Measurements from ENCODE around the gene VSIG2. TPM values are rescaled to one million over a fixed set of nuclear protein-coding genes. Genes with fewer than 3 reads are reported as not detected.

VSIG2 gene
- total RNA-seq, 4 donors from 2014 or later: 0.60 to 3.3 (median 1.7) TPM

DNA sequence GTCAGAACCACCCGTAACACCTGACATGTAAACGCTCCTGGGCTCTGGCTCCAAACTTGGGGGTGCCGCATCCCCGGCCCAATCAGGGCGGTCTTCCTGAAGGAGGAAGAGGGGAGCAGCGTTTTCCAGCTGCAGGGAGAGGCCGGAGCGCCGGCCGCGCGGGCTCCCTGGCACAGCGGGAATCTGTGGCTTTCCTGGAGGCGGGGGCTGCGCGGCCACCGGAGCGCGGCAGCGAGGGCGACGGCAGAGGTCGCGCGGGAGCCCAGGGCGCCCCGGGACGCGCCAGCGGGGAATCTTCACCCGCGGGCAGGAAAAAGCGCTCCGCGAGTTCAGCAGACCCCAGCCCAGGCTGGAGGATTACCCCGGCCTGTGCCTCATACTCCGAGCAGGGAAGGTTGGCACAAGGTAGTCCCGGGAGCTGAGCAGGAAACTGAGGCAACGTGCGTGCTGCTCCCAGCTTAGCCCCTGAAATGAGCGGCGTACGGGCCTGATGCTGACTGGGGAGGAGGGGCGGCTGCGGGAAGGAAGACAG is 10.6 kb upstream of the VSIG2 start:
- Histone ChIP-seq H3K27ac (no peak overlapping the region), H3K4me1 (peaks cover 41% of the 10 kb centered on the region), H3K9me3 (no peaks in the 10 kb centered on the region), H3K27me3 (peaks cover 53% of the 10 kb centered on the region), H3K4me3 (peak overlapping the region; percentile 51), H3K36me3 (peaks cover 8% of the 10 kb centered on the region)
- no peak for TF ChIP-seq POLR2AphosphoS5 (IDR thresholded peaks at IDR 0.05)
- TF ChIP-seq POLR2A (IDR thresholded peaks at IDR 0.05): no peak
- no peak for TF ChIP-seq CTCF (IDR thresholded peaks at IDR 0.05)
- no peak for DNase-seq (ENCODE audit: low spot score in 2 of 2)
- WGBS: 1% methylated on average over 25 of the region's 45 CpGs

DNA sequence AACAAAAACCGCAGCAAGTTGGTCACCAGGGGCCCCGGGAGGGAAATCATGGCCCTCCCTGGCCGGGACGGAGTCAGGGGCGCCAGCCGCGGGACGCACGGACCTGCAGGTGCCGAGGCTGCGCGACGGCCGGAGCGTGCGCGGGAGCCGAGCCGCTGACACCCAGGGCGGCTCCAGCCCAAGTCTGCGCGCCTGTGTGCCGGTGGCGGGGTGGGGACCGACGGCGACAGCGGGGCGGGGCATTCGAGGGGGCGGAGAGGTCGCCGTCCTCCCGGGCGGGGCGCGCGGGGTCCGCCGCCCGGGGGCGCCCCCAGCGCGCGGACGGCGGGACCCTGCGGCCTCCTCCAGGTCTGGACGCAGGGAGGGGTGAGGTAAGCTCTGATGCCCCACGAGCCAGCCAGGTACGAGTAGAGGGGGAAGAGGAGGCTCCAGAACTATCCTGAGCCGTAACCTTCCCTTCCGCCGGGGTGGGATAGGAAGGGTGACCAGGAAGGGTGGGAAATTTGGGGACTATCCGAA is 10.1 kb upstream of the VSIG2 start, which contains the start of gene ESAM:
ESAM (minus strand) TSS at position 186 of the 519 bp plus-strand sequence; CDS start at position 50, 136 bp downstream.
- Histone ChIP-seq H3K9me3 (no peaks in the 10 kb centered on the region), H3K36me3 (peaks cover 3% of the 10 kb centered on the region), H3K4me3 (peak within 1 kb of the TSS; percentile 51), H3K27me3 (peaks cover 59% of the 10 kb centered on the region), H3K27ac (peak within 1 kb of the TSS; percentile 70), H3K4me1 (peaks cover 41% of the 10 kb centered on the region)
- 0% methylated on average over 13 of the region's 55 CpGs for WGBS
- DNase-seq (ENCODE audit: low spot score in 2 of 2): no peak
- no peak for TF ChIP-seq POLR2A (IDR thresholded peaks at IDR 0.05)
- TF ChIP-seq CTCF (IDR thresholded peaks at IDR 0.05): no peak
- no peak for TF ChIP-seq EP300 (IDR thresholded peaks at IDR 0.05)

GRCh38 chr11:124761301-124762104 is 9.4 kb upstream of the VSIG2 start:
- WGBS: 29% methylated on average over 13 of the region's 25 CpGs
- Histone ChIP-seq H3K27ac (peak overlapping the region; percentile 70), H3K4me3 (peak overlapping the region; percentile 51), H3K27me3 (peaks cover 65% of the 10 kb centered on the region), H3K4me1 (peaks cover 41% of the 10 kb centered on the region), H3K36me3 (no peaks in the 10 kb centered on the region), H3K9me3 (no peaks in the 10 kb centered on the region)
- DNase-seq (ENCODE audit: low spot score in 2 of 2): no peak
- no peak for TF ChIP-seq POLR2AphosphoS5 (IDR thresholded peaks at IDR 0.05)
- no peak for TF ChIP-seq CTCF (IDR thresholded peaks at IDR 0.05)
- TF ChIP-seq EP300 (IDR thresholded peaks at IDR 0.05): no peak
- no peak for TF ChIP-seq POLR2A (IDR thresholded peaks at IDR 0.05)

DNA sequence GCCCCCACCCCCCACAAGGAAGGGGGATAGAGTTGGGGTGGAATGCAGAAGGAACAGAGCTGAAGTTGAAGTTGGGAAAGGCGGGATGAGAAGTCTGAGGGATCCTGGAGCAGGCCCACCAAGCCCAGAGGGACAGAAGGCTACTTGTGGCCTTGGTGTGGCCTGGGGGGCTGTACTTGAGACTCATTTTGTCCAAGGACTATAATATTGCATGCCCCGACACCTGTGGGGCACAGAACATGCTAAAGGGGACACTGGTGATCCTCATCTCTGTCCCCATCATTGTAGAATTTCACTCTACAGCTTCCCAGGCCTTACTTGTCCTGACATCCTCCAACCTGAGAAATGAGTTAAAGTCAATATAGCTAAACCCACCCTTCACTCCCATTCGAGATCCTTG is 8.8 kb upstream of the VSIG2 start:
- no peak for TF ChIP-seq POLR2A (IDR thresholded peaks at IDR 0.05)
- TF ChIP-seq CTCF (IDR thresholded peaks at IDR 0.05): no peak
- no peak for TF ChIP-seq EP300 (IDR thresholded peaks at IDR 0.05)
- no peak for TF ChIP-seq POLR2AphosphoS5 (IDR thresholded peaks at IDR 0.05)
- no peak for DNase-seq (ENCODE audit: low spot score in 2 of 2)
- Histone ChIP-seq H3K9me3 (no peaks in the 10 kb centered on the region), H3K4me3 (peak overlapping the region; percentile 51), H3K27ac (peak overlapping the region; percentile 70), H3K27me3 (peaks cover 72% of the 10 kb centered on the region), H3K4me1 (peaks cover 41% of the 10 kb centered on the region), H3K36me3 (no peaks in the 10 kb centered on the region)
- 65% methylated on average over 3 of the region's 3 CpGs for WGBS

DNA sequence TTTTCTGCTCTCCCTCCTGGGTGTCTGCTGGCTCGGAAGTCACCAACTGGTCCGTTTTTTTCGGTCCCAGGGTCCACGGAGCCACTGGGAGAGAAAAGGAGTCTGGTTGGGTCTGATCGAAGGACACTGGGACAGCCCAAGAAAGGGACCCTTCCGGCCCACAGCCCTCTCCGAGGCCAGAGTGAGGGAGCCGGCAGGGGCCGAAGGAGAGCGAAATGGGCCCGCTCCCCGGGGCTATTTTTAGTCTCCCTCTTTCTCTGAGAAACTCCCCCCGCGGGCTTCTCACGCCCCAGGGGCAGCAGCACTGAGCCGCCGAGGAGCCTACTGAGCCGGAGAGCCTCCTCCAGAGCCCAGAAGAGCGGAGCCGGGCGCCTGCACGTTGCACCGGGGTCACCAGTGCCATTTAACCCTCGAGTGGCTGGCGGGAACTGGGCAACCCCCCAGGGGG is 8.2 kb upstream of the VSIG2 start:
- H3K4me3 ChIP-seq: peak overlapping the region; percentile 51
- no peaks in the 10 kb centered on the region for H3K36me3 ChIP-seq
- no peak for TF ChIP-seq CTCF (IDR thresholded peaks at IDR 0.05)
- no peak for TF ChIP-seq EP300 (IDR thresholded peaks at IDR 0.05)
- no peak for TF ChIP-seq POLR2AphosphoS5 (IDR thresholded peaks at IDR 0.05)
- TF ChIP-seq POLR2A (IDR thresholded peaks at IDR 0.05): no peak
- WGBS: 16% methylated on average over 15 of the region's 25 CpGs
- peaks cover 41% of the 10 kb centered on the region for H3K4me1 ChIP-seq
- peak overlapping the region; percentile 70 for H3K27ac ChIP-seq
- H3K27me3 ChIP-seq: peaks cover 73% of the 10 kb centered on the region
- no peaks in the 10 kb centered on the region for H3K9me3 ChIP-seq
- no peak for DNase-seq (ENCODE audit: low spot score in 2 of 2)

Measured in suprapubic skin (tissue), 4 donors.